ENCODE results near the gene POF1B. TPM values are rescaled to one million over a fixed set of nuclear protein-coding genes. Genes with fewer than 3 reads are reported as not detected.

The POF1B gene
- total and polyA plus RNA-seq, 11 donors, result 0.91 to 9.1 (median 4.7) TPM

- Histone ChIP-seq H3K4me3 (peak within 1 kb of the TSS; percentile 32 to 69 (median 55)), H3K9me3 (no peaks in the 10 kb centered on the region), H3K27me3 (no peaks in the 10 kb centered on the region), H3K27ac (peak within 1 kb of the TSS in 4 of 12 donors; percentile 9 to 44 (median 30)), H3K36me3 (no peaks in the 10 kb centered on the region), H3K4me1 (peaks cover 0 to 6% (median 0%) of the 10 kb centered on the region in 12 donors)
- WGBS, 4 donors, result 0 to 33% (median 12%) methylated on average over 64 to 65 of the region's 65 CpGs
- TF ChIP-seq, protein P1, sequence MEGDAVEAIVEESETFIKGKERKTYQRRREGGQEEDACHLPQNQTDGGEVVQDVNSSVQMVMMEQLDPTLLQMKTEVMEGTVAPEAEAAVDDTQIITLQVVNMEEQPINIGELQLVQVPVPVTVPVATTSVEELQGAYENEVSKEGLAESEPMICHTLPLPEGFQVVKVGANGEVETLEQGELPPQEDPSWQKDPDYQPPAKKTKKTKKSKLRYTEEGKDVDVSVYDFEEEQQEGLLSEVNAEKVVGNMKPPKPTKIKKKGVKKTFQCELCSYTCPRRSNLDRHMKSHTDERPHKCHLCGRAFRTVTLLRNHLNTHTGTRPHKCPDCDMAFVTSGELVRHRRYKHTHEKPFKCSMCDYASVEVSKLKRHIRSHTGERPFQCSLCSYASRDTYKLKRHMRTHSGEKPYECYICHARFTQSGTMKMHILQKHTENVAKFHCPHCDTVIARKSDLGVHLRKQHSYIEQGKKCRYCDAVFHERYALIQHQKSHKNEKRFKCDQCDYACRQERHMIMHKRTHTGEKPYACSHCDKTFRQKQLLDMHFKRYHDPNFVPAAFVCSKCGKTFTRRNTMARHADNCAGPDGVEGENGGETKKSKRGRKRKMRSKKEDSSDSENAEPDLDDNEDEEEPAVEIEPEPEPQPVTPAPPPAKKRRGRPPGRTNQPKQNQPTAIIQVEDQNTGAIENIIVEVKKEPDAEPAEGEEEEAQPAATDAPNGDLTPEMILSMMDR (IDR thresholded peaks at IDR 0.05), result no peak
- no peak for TF ChIP-seq POLR2A (IDR thresholded peaks at IDR 0.05)
- intact Hi-C loops (cut with DNase I), result no loop called here
- ATAC-seq (peak in 3 of 4 donors; percentile 50 to 81 (median 66)), DNase-seq (peak; percentile 10 to 61 (median 24))
Observed at GRCh38 chrX:85243761-85244449, 135.6 kb downstream of the POF1B start, which contains the start of the genes SATL1 and ZNF711. TSS of gene SATL1 (minus strand) at chrX:85243779. CDS start at chrX:85108968, 134,811 bp downstream. TSS of gene ZNF711 (plus strand) at chrX:85243991. CDS start at chrX:85247573, 3,582 bp downstream.

GRCh38 chrX:85243155-85243554 lies 136.3 kb downstream of the POF1B start:
- TF ChIP-seq POLR2A (IDR thresholded peaks at IDR 0.05), result no peak
- TF ChIP-seq, protein P1 (IDR thresholded peaks at IDR 0.05), result no peak
- Histone ChIP-seq H3K36me3 (no peaks in the 10 kb centered on the region), H3K4me3 (peak overlapping the region in 5 of 12 donors; percentile 50 to 66 (median 62)), H3K27me3 (no peaks in the 10 kb centered on the region), H3K4me1 (peaks cover 0 to 6% (median 0%) of the 10 kb centered on the region in 12 donors), H3K9me3 (no peaks in the 10 kb centered on the region), H3K27ac (peak overlapping the region in 1 of 12 donors; percentile 44)
- ATAC-seq, result no peak
- WGBS, 4 donors, result 23 to 60% (median 42%) methylated on average over 2 of the region's 2 CpGs
- intact Hi-C loops (cut with DNase I), result no loop called here
- DNase-seq, result no peak

Other genes with a start within 250 kb of the POF1B start
- gene SATL1, start 135.9 kb downstream of the POF1B start, total RNA-seq, result under 1 TPM in 1 of 9 donors, not detected in 8; 0.06 TPM
- gene SATL1, start 135.9 kb downstream of the POF1B start, polyA plus RNA-seq, result not detected
- 1 to 10 TPM in 6 of 9 donors, under 1 TPM in 3; 0.49 to 3.9 (median 1.5) TPM for gene ZNF711, start 135.7 kb downstream of the POF1B start, total RNA-seq
- gene ZNF711, start 135.7 kb downstream of the POF1B start, polyA plus RNA-seq, result 1 to 10 TPM in 1 of 2 donors, under 1 TPM in 1; 0.65 to 1.5 TPM